A673 (cell line): Measurements from ENCODE around the gene LEFTY1.

Source experiments
- CTCF ChIP-seq: fragments of 300-800, 200-600 bp; sonication (generic); conservative IDR thresholded peaks from 2 replicates; pipeline ENCODE4 v1.5.1; 2017; ENCODE audit warnings: low read depth, mild to moderate bottlenecking, antibody characterized with exemption, low read length, moderate library complexity, mixed read lengths
- EZH2 ChIP-seq: fragments of 200-600 bp; sonication (generic); IDR thresholded peaks from 2 replicates; pipeline ENCODE4 v1.6.1; 2017; ENCODE audit warnings: borderline replicate concordance, low read depth, mild to moderate bottlenecking, mixed read lengths, antibody characterized with exemption, low read length; ENCODE audit not compliant: poor library complexity, severe bottlenecking

- TF ChIP-seq CTCF (no peak), EZH2 (no peak)
Measured at GRCh38 chr1:225887030-225887314, 2.0 kb downstream of the LEFTY1 start.
